ENCODE data around the gene IZUMO4.

The IZUMO4 gene

GRCh38 chr19:2058570-2059421 lies 37.9 kb upstream of the IZUMO4 start:
- no peak for DNase-seq (ENCODE audit: low read depth in 2 of 2, low spot score in 1 of 2)

GRCh38 chr19:2059422-2060201 lies 37.1 kb upstream of the IZUMO4 start:
- DNase-seq (ENCODE audit: low read depth in 2 of 2, low spot score in 1 of 2) = no peak

- DNase-seq (ENCODE audit: low read depth in 2 of 2, low spot score in 1 of 2) = no peak
These were observed 35.7 kb upstream of the IZUMO4 start for GRCh38 chr19:2060884-2061494.

DNA sequence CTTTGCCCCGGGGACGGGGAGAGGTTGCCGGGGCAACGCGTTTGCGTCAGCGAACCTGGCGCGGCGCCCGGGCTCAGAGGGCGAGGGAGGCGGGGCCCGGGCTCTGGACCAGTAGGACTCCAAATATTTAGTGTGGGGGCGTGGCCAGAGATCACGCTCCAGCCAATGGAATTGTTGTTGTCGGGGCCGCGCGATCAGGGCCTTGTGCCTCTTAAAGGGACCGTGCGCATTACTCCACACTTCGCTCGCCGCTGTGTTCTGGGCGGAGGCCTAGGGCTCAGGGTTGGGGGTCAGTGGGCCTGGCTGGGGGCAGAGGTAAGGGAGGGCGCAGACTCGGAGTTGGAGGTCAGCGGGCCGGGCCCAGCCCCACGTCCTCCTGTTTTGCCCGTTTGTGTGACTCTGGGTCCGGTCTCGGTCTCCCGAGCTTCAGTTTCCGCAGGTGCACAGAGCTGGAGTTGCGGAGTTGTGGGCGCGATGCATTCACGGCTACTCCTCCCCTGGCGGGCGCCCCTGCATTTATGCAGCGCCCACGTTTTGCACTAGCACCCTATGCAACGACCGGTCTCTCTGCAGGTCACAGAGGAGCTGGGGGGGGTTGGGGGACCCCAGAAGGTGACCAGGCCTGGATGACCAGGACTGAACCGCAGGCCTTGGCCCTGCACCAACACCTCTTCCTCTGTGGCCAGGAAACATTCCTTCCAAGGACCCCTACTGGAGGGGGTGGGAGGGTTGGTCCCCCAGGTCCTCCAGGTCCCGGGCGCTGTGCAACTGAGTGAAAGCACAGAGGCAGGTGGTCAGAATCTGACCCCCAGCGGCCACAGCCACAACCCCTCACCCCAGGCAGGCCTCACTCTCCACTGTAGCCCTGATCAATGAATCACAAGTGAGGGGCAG lies 35.0 kb upstream of the IZUMO4 start:
- DNase-seq (ENCODE audit: low read depth in 2 of 2, low spot score in 1 of 2) = peak; percentile 99 to 100

GRCh38 chr19:2062389-2062729 lies 34.4 kb upstream of the IZUMO4 start:
- DNase-seq (ENCODE audit: low read depth in 2 of 2, low spot score in 1 of 2) = no peak

- DNase-seq (ENCODE audit: low read depth in 2 of 2, low spot score in 1 of 2) = no peak
These were observed 33.9 kb upstream of the IZUMO4 start for GRCh38 chr19:2062770-2063169.

DNA sequence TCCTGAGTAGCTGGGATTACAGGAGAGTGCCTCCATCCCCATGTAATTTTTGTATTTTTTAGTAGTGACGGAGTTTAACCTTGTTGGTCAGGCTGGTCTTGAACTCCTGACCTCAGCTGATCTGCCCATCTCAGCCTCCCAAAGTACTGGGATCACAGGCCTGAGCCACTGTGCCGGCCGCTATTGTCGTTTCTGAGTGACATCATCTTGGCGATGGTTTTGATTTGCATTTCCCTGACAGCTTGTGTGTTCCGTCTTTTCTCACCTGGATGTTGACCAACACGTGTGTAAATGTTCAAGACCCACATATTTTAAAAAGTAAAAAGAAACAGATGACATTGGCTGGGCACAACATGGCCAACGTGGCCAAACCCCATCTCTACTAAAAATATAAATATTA lies 32.9 kb upstream of the IZUMO4 start:
- no peak for DNase-seq (ENCODE audit: low read depth in 2 of 2, low spot score in 1 of 2)

DNA sequence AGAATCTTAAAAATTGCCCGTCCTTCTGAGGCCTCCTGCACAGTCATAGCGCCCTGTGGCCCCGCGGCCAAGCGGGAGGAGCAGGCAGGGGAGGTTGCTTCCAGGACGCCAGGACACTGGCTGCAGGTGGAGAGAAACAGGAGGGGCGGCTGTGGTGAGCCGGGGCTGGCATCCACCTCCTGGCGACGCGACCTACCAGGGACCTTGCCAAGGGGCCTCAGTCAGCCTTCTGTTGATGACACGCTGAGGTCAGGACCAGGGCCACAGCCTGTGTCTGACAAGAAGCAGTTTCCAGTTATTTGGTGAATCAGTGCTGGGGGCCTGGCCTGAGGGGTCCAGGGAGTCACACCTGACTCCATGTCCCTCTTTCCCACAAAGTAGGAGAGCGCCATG lies 32.3 kb upstream of the IZUMO4 start:
- DNase-seq (ENCODE audit: low read depth in 2 of 2, low spot score in 1 of 2) = no peak

- DNase-seq (ENCODE audit: low read depth in 2 of 2, low spot score in 1 of 2) = no peak
These were observed 31.8 kb upstream of the IZUMO4 start for GRCh38 chr19:2064788-2065524.

GRCh38 chr19:2070436-2070827 lies 26.3 kb upstream of the IZUMO4 start:
- DNase-seq (ENCODE audit: low read depth in 2 of 2, low spot score in 1 of 2) = no peak

GRCh38 chr19:2070986-2071673 lies 25.6 kb upstream of the IZUMO4 start:
- DNase-seq (ENCODE audit: low read depth in 2 of 2, low spot score in 1 of 2) = no peak

DNA sequence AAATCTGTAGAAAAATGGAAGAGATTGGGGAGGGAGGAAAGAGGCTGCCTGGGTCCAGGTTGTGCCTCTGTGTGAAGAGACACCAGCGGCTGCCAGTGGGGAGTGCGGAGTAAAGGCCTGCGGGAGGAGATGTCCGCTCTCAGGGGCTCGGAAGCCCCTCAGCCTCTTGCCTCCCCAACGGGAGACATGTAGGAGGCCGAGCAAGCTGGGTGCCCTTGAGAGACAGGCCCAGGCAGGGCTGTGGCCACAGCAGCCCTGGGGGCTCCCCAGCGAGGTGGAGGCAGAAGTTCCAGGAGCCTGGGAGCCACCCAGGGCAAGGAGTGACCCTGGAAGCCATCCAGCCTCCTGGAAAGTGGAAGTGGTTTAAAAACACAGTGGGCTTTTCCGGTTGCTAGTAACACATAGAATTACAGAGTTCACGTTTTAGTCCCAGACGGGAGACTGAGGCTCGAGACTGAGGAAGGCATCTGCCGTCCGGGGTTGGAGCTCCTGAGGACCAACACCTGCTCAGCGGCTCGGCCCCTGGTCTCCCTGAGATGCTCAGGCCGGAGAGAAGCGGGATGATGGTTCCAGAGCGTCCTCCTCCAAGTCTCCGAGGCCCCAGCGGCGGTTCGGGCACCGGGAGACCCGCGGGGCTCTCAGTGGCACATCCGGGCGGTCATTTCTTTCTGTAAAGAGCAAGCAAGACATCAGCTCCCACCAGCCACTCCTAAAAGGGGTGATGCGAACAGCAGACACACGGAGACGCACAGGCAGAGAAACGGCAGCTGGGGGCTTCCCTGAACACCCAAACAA lies 23.8 kb upstream of the IZUMO4 start:
- DNase-seq (ENCODE audit: low read depth in 2 of 2, low spot score in 1 of 2) = no peak

- DNase-seq (ENCODE audit: low read depth in 2 of 2, low spot score in 1 of 2) = no peak
These were observed 20.2 kb upstream of the IZUMO4 start for GRCh38 chr19:2076526-2076944.

- no peak for DNase-seq (ENCODE audit: low read depth in 2 of 2, low spot score in 1 of 2)
These were observed 19.3 kb upstream of the IZUMO4 start for GRCh38 chr19:2077398-2077797.

GRCh38 chr19:2077833-2078619 lies 18.7 kb upstream of the IZUMO4 start:
- DNase-seq (ENCODE audit: low read depth in 2 of 2, low spot score in 1 of 2) = no peak

GRCh38 chr19:2079076-2079864 lies 17.4 kb upstream of the IZUMO4 start:
- no peak for DNase-seq (ENCODE audit: low read depth in 2 of 2, low spot score in 1 of 2)

DNA sequence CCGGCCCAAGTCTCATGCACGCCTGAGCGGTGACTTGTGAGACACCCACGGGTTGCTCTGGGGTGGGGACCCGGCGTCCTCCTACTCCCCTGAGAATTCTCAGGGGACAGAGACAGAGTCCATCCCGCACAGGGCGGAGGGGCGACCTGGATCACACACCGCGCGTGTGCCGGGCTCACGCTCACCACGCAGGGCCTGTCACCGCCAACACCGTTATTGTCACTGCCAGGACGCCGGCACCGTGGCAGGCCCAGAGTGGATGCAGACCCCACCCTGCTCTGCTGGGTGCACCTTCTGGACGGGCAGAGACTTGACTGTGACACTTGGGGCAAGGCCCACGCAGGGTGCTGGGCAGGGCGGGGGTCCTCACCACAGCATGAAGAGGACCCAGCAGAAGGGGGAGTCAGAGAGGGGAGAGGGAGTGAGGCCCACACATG lies 16.8 kb upstream of the IZUMO4 start:
- no peak for DNase-seq (ENCODE audit: low read depth in 2 of 2, low spot score in 1 of 2)
